GM18520 (cell line): ENCODE results near the gene RBKS.
"Not testable (repeated sequence)": the region's sequence is repeated elsewhere in the genome, so short reads cannot be mapped to it uniquely, and the experiment has no call there.

Experiments
- ATAC-seq: cut with Tn5 transposase; IDR thresholded peaks from one replicate; pipeline ENCODE4 v1.9.1; 2021; ENCODE audit not compliant: unreplicated experiment

RBKS gene

GRCh38 chr2:27771202-27771547 lies 119.0 kb downstream of the RBKS start:
- ATAC-seq, result no peak

GRCh38 chr2:27766287-27766661 lies 123.9 kb downstream of the RBKS start:
- ATAC-seq, result no peak

- no peak for ATAC-seq
Observed at GRCh38 chr2:27765621-27766286, 124.4 kb downstream of the RBKS start.

GRCh38 chr2:27764526-27764925 lies 125.7 kb downstream of the RBKS start:
- not testable (repeated sequence) for ATAC-seq

GRCh38 chr2:27763907-27764267 lies 126.3 kb downstream of the RBKS start:
- ATAC-seq, result no peak

- no peak for ATAC-seq
Observed at GRCh38 chr2:27762951-27763906, 127.0 kb downstream of the RBKS start.

- no peak for ATAC-seq
Observed at GRCh38 chr2:27756544-27757498, 133.4 kb downstream of the RBKS start.

GRCh38 chr2:27756091-27756490 lies 134.1 kb downstream of the RBKS start:
- ATAC-seq, result no peak

GRCh38 chr2:27754831-27755230 lies 135.4 kb downstream of the RBKS start:
- ATAC-seq, result no peak

- ATAC-seq, result no peak
Observed at GRCh38 chr2:27754138-27754588, 136.0 kb downstream of the RBKS start.

- ATAC-seq, result no peak
Observed at GRCh38 chr2:27752551-27753237, 137.5 kb downstream of the RBKS start.

GRCh38 chr2:27751377-27751776 lies 138.8 kb downstream of the RBKS start:
- ATAC-seq, result no peak

- ATAC-seq, result not testable (repeated sequence)
Observed at GRCh38 chr2:27748803-27749554, 141.2 kb downstream of the RBKS start.

GRCh38 chr2:27747827-27748352 lies 142.3 kb downstream of the RBKS start:
- no peak for ATAC-seq

GRCh38 chr2:27746325-27746724 lies 143.9 kb downstream of the RBKS start:
- no peak for ATAC-seq

- not testable (repeated sequence) for ATAC-seq
Observed at GRCh38 chr2:27745494-27745893, 144.7 kb downstream of the RBKS start.

- no peak for ATAC-seq
Observed at GRCh38 chr2:27742571-27742970, 147.6 kb downstream of the RBKS start.

- ATAC-seq, result no peak
Observed at GRCh38 chr2:27741673-27742072, 148.5 kb downstream of the RBKS start.

GRCh38 chr2:27739058-27739373 lies 151.2 kb downstream of the RBKS start:
- ATAC-seq, result no peak
